ENCODE results near the gene GRK4.
"Not testable (repeated sequence)": the region's sequence is repeated elsewhere in the genome, so short reads cannot be mapped to it uniquely, and the experiment has no call there.

GRK4 gene

DNA sequence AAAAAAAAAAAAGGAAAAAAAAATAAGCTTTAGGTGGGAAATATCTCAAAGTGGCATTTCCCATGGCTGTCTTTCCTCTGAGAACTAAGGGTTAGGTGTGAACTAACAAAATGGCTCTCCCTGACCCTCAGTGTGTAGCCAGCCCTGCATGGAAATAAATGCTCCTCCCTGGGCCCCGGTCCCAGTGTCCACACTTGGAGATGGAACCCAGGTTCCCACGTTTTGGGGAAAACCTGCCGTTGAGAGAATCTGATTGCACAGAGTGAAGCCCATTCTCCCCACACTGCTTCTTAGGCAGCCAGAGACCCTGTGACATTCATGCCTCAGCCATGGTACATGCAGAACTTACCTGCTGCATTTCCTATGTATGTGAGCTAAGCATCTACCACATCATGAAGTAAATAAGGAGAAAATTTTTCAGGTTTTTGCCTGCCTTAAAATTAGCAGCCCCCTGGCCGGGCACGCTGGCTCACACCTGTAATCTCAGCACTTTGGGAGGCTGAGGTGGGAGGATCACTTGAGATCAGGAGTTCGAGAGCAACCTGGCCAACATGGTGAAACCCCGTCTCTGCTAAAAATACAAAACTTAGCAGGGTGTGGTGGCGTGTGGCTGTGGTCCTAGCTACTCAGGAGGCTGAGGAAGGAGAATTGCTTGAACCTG lies 76.5 kb downstream of the GRK4 start:
- no peak for DNase-seq (ENCODE audit: low read depth in 2 of 2)

- DNase-seq (ENCODE audit: low read depth in 2 of 2) = no peak
Measured at GRCh38 chr4:3040452-3041191, 77.3 kb downstream of the GRK4 start.

DNA sequence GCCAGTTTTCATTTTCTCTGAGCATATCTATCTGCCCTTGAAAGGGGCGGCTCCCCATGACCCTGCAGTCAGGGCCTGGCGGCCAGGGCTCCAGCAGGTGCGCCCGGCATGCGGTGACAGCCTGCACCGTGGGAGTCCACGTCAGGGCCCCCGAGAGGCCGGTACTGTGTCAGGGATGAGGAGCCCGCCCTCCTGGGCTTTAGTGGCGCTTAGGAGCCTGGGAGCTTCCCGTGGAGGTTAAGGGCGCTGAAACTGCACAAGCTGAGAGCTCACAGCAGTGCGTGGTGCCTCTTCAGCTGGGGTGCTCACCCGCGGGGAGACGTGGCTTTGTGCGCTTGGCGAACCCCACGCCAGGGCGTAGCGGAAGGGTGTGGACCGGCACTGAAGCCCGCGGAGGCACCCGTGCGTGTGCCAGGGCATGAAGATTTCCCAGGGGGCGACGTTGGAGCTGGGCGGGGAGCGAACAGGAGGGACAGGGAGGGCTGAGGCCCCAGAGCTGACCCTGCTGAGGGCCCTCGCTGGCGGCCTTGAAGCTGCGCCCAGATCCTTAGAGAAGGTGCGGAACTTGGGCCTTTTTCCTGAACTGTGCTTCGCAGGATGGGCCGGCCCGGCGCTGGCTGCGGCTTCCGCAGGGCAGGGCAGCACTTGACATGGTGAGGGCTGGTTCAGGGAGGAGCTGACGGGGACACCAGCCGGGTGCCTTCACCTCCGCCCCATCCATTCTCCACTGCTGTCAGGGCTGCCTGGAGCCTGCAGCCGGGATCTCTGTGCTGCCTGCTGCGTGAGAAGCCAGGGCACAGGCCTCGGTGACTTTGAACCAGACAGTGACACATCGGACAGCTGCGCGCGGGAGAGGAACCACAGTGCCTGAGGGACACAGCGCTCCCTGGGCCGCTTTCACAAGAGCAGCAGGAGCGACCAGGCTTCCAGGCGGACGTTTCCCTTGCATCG lies 78.1 kb downstream of the GRK4 start:
- peak; percentile 17 to 26 for DNase-seq (ENCODE audit: low read depth in 2 of 2)

- no peak for DNase-seq (ENCODE audit: low read depth in 2 of 2)
Measured at GRCh38 chr4:3042226-3042625, 78.9 kb downstream of the GRK4 start.

GRCh38 chr4:3043282-3044020 lies 80.1 kb downstream of the GRK4 start:
- no peak for DNase-seq (ENCODE audit: low read depth in 2 of 2)

- DNase-seq (ENCODE audit: low read depth in 2 of 2) = peak; percentile 51 to 67
Measured at GRCh38 chr4:3044870-3045819, 81.8 kb downstream of the GRK4 start.

DNA sequence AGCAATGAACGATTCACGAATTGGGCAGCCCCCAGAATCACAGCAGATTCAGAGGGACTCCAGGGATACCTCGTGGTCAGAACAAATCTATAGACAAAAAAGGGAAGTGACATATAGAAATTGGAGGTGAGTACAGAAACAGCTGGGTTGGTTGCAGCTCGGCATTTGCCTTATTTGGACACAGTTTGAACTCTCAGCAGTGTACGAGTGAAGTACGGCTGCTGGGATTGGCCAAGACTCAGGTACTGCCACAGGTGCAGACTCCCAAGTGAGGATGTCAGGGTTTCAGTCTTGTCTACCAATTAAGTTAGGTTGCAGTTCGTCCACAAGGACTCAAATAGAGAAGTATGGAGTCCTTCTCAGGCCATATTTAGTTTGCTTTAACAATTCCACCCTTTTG lies 82.8 kb downstream of the GRK4 start:
- DNase-seq (ENCODE audit: low read depth in 2 of 2) = no peak

DNA sequence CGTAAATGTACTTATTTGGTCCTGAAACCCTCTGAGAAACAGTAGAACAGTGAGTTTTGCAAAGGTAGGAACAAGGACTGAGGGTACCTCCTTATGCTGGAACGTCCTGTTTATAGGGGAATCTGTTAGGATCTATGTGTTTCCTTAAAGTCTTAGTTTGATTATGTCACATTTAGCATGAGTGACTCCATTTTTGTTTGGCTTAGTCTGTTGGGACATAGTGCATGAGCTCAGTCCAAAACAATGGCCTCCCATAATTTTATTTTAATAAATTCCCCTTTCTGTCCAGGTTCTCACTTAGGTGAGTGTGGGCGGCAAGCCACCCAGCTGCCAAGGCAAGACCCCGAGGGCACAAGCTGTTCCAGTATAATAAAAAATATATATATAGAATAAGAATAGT lies 83.3 kb downstream of the GRK4 start:
- DNase-seq (ENCODE audit: low read depth in 2 of 2) = no peak

DNA sequence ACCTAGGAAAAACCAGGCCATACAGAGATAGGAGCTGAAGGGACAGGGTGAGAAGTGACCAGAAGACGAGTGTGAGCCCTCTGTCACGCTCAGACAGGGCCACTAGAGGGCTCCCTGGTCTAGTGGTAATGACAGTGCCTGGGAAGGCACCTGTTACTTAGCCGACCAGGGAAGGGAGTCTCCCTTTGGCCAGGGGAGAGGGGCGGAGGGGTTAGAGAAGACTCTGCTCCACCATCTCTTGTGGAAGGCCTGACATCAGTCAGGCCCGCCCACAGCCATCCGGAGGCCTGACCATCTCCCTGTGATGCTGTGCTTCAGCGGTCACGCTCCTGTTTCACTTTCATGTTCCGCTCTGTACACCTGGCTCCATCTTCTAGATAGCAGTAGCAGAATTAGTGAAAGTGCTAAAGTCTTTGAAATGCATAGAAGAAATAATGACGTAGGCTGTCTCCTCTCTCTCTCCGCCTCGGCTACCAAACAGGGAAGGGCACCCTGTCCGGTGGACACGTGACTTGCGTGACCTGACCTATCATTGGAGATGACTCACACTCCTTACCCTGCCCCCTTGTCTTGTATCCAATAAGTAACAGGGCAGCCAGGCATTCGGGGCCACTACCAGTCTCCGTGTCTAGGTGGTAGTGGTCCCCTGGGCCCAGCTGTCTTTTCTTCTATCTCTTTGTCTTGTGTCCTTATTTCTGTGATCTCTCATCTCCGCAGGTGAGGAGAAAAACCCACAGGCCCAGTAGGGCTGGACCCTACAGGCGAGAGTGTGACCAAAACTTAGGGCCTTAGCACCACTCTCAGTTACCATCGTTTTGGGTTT lies 84.3 kb downstream of the GRK4 start:
- peak; percentile 75 to 78 for DNase-seq (ENCODE audit: low read depth in 2 of 2)

- DNase-seq (ENCODE audit: low read depth in 2 of 2) = not testable (repeated sequence)
Measured at GRCh38 chr4:3051141-3051897, 87.9 kb downstream of the GRK4 start.

DNA sequence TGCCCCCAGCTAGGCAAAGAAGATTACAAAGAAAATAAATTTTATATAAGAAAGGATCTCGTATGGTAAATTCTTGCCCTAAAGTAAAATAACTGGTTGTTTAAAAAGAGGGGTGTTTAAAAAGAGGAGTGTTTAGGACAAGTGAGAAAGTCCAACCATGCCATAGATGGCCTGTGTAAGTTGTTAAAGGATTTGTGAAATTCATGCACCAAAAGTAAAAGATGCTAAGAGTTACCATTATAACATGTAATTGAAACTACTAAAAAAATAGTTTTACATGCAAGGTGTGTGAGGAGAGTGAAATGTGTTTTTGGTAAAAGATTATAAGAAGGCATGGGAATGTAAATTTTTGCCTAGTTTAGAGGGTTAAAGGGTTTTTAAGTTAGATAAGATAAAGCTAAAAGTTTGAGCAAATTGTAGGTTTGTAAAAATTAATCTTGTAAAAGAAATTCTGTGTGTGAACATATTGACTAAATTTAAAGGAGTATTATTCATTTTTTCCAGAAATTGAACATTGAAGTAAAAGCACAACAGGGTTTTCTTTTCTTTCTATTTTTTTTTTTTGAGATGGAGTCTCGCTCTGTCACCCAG lies 90.9 kb downstream of the GRK4 start:
- DNase-seq (ENCODE audit: low read depth in 2 of 2) = no peak

DNA sequence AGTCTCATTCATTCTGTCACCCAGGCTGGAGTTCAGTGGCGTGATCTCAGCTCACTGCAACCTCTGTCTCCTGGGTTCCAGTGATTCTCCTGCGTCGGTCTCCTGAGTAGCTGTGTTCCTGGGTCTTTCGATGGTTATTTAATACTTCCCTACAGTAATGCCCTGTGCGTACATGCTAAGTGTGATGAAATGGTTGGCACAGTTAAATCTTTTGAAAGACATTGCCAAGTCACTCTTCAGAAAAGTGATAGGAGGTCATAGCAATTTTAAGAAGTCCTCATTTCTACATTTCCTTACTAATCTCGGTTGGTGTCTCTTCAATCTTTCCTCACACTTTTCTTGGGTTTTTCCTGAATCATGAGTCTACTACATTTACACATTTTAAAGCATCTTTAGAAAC lies 96.6 kb downstream of the GRK4 start:
- DNase-seq (ENCODE audit: low read depth in 2 of 2) = no peak

DNA sequence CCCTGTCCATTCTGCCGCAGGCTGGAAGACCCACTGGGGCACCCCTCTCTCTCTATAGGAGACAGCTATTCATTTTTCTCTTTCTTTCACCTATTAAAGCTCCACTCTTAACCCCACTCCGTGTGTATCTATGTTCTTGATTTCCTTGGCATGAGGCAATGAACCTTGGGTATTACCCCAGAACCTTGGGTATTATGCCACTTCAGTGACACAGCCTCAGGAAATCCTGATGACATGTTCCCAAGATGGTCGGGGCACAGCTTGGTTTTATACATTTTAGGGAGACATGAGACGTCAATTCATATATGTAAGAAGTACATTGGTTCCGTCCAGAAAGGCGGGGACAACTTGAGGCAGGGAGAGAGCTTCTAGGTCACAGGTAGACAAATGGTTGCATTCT lies 97.6 kb downstream of the GRK4 start:
- no peak for DNase-seq (ENCODE audit: low read depth in 2 of 2)

DNA sequence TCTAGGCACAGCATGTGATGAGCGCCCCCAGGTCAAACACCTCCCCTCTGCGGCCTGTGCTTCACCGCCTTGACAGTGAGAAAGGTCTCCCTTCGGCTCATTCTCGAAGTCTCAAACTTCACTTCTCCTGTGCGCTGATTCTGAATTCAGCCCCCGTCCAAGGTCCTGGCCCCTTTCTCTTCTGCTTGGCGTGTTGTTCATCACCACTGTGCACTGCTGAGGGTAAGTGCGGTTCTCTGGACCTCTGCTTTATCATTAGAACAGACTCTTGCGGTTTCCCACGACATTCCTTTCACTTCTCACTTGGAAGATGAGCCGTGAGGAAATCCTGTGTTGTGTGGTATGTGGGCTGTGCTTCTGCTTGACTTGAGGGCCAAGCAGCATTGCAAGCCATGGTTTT lies 99.1 kb downstream of the GRK4 start:
- DNase-seq (ENCODE audit: low read depth in 2 of 2) = no peak

DNA sequence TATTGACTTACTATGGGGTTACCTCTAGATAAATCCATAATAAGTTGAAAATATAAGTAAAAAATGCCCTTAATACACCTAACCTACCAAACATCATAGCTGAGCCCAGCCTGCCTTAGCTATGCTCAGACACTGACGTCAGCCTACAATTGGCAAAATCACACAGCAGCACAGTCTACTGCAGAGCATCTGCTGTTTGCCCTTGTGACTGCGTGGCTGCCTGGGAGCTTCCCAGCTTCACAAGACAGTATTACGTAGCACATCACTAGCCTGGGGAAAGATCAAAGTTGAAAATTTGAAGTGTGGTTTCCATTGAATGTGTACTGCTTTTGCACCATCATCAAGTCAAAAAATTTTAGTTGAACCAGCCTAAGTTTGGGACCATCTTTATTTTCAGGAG lies 102.2 kb downstream of the GRK4 start:
- DNase-seq (ENCODE audit: low read depth in 2 of 2) = no peak

DNA sequence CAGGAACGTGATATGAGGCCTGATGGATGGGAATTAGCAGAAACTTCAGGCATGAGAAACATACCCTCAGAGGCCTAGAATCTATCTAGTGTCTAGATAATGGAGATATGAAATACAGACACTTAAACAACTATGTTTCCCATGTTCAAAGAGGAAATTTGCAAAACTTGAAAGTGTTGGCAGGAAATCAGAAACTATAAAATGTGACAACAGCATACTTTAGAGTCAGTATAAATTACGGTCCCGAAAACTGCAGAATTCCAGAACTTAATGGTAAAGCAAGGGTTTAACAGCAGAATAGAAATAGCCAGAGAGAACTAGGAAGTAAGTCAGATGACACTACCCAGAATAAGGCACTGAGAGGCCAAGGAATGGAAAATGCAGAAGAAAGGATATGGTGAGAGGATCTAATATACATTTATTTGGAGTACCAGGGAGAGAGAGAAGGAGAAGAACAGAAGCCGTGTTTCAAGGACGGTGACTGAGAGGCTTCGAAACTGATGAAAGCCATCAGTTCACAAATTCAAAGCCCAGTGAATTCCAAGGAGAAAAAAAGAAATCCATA lies 103.5 kb downstream of the GRK4 start:
- no peak for DNase-seq (ENCODE audit: low read depth in 2 of 2)

- DNase-seq (ENCODE audit: low read depth in 2 of 2) = no peak
Measured at GRCh38 chr4:3067473-3068001, 104.2 kb downstream of the GRK4 start.

DNA sequence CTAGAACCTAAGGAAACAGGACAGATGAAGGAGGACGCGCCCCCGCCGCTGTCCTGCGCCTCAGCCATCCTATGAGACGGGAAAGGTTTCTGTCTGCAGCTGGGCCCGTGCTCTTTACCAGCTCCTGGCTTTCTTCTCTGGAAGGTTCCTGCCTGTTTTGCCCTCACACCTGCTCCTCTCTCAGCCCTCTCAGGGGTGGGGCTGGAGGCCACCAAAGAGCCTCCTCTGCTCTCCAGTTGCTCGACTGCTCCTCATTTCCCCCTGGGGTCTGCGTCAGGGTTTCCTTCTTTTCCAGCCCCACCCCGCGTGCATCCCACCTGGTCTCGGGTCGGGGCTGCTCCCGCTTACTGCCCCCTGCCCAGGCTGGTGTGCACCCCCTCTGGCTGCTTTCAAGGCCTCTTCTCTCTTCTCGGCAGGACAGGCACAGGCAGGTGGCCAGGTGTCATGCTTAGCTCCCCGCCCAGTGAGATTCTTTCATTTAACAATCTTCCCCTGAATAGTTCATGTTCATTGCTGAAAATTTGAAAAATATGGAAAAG lies 106.4 kb downstream of the GRK4 start:
- DNase-seq (ENCODE audit: low read depth in 2 of 2) = no peak
